HepG2 (cell line): ENCODE data around the gene TEX22.

Source experiments
- EED ChIP-seq: sonication (generic); formaldehyde crosslinking; IDR thresholded peaks from 2 replicates; pipeline ENCODE4 v1.5.0; 2020; ENCODE audit warnings: mild to moderate bottlenecking, missing genetic modification reagents
- ESRRA ChIP-seq: sonication (generic); formaldehyde crosslinking; IDR thresholded peaks from 2 replicates; pipeline ENCODE4 v1.5.1; 2020; ENCODE audit warnings: mild to moderate bottlenecking, low read depth, missing genetic modification reagents
- POLR2AphosphoS2 ChIP-seq: IDR thresholded peaks from 2 replicates; pipeline ENCODE4 v1.6.1; 2011; ENCODE audit warnings: low read depth, low read length, improper control_type of control experiment
- RNF2 ChIP-seq: fragments of 450-650 bp; conservative IDR thresholded peaks from 2 replicates; pipeline ENCODE4 v1.6.1; 2016; ENCODE audit warnings: low read depth
- SALL1 ChIP-seq: sonication (generic); formaldehyde crosslinking; IDR thresholded peaks from 2 replicates; pipeline ENCODE4 v1.8.0; 2022; ENCODE audit warnings: mild to moderate bottlenecking, missing genetic modification reagents
- ZSCAN22 ChIP-seq: sonication (generic); formaldehyde crosslinking; IDR thresholded peaks from 2 replicates; pipeline ENCODE4 v1.4.0; 2020; ENCODE audit warnings: mild to moderate bottlenecking, missing genetic modification reagents
- TF ChIP-seq, protein P1 (sequence below): sonication (generic); formaldehyde crosslinking; IDR thresholded peaks from 2 replicates; pipeline ENCODE4 v1.4.0; 2020; ENCODE audit warnings: missing genetic modification reagents
- TF ChIP-seq, protein P2 (sequence below): IDR thresholded peaks from 2 replicates; pipeline ENCODE4 v1.6.1; 2012; ENCODE audit warnings: inconsistent platforms
- TF ChIP-seq, protein P3 (sequence below): sonication (generic); formaldehyde crosslinking; IDR thresholded peaks from one replicate; pipeline ENCODE4 v1.5.1; 2020; ENCODE audit warnings: mild to moderate bottlenecking, missing genetic modification reagents; ENCODE audit errors: not compliant biosample characterization
- TF ChIP-seq, protein P4 (sequence below): sonication (generic); formaldehyde crosslinking; IDR thresholded peaks from 2 replicates; pipeline ENCODE4 v1.4.0; 2020; ENCODE audit warnings: missing genetic modification reagents, borderline replicate concordance

DNA sequence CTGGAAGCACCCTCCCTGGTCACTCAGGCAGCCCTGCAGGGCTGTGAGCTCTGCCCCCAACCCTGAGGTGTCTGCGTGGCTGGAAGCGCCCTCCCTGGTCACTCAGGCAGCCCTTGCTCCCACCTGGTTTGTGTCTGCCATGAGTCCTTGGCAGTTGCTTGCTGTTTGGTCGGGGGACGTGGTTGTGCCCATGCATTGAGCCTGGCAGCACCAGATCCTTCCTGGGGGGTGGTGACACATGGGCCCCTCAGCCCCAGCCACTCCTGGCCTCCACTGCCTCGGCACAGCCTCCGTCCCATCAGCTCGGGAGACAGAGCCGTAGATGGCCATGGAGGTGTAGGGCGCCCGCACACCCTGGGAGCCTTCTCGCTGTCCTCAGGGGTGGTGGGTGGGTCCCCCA is 40.8 kb downstream of the TEX22 start:
- TF ChIP-seq ESRRA (CRISPR knock-in tag): no peak
- TF ChIP-seq, protein P1, sequence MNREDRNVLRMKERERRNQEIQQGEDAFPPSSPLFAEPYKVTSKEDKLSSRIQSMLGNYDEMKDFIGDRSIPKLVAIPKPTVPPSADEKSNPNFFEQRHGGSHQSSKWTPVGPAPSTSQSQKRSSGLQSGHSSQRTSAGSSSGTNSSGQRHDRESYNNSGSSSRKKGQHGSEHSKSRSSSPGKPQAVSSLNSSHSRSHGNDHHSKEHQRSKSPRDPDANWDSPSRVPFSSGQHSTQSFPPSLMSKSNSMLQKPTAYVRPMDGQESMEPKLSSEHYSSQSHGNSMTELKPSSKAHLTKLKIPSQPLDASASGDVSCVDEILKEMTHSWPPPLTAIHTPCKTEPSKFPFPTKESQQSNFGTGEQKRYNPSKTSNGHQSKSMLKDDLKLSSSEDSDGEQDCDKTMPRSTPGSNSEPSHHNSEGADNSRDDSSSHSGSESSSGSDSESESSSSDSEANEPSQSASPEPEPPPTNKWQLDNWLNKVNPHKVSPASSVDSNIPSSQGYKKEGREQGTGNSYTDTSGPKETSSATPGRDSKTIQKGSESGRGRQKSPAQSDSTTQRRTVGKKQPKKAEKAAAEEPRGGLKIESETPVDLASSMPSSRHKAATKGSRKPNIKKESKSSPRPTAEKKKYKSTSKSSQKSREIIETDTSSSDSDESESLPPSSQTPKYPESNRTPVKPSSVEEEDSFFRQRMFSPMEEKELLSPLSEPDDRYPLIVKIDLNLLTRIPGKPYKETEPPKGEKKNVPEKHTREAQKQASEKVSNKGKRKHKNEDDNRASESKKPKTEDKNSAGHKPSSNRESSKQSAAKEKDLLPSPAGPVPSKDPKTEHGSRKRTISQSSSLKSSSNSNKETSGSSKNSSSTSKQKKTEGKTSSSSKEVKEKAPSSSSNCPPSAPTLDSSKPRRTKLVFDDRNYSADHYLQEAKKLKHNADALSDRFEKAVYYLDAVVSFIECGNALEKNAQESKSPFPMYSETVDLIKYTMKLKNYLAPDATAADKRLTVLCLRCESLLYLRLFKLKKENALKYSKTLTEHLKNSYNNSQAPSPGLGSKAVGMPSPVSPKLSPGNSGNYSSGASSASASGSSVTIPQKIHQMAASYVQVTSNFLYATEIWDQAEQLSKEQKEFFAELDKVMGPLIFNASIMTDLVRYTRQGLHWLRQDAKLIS (CRISPR knock-in tag): no peak
- TF ChIP-seq, protein P2, sequence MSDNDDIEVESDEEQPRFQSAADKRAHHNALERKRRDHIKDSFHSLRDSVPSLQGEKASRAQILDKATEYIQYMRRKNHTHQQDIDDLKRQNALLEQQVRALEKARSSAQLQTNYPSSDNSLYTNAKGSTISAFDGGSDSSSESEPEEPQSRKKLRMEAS: no peak
- no peak for TF ChIP-seq SALL1 (CRISPR knock-in tag)
- TF ChIP-seq, protein P3, sequence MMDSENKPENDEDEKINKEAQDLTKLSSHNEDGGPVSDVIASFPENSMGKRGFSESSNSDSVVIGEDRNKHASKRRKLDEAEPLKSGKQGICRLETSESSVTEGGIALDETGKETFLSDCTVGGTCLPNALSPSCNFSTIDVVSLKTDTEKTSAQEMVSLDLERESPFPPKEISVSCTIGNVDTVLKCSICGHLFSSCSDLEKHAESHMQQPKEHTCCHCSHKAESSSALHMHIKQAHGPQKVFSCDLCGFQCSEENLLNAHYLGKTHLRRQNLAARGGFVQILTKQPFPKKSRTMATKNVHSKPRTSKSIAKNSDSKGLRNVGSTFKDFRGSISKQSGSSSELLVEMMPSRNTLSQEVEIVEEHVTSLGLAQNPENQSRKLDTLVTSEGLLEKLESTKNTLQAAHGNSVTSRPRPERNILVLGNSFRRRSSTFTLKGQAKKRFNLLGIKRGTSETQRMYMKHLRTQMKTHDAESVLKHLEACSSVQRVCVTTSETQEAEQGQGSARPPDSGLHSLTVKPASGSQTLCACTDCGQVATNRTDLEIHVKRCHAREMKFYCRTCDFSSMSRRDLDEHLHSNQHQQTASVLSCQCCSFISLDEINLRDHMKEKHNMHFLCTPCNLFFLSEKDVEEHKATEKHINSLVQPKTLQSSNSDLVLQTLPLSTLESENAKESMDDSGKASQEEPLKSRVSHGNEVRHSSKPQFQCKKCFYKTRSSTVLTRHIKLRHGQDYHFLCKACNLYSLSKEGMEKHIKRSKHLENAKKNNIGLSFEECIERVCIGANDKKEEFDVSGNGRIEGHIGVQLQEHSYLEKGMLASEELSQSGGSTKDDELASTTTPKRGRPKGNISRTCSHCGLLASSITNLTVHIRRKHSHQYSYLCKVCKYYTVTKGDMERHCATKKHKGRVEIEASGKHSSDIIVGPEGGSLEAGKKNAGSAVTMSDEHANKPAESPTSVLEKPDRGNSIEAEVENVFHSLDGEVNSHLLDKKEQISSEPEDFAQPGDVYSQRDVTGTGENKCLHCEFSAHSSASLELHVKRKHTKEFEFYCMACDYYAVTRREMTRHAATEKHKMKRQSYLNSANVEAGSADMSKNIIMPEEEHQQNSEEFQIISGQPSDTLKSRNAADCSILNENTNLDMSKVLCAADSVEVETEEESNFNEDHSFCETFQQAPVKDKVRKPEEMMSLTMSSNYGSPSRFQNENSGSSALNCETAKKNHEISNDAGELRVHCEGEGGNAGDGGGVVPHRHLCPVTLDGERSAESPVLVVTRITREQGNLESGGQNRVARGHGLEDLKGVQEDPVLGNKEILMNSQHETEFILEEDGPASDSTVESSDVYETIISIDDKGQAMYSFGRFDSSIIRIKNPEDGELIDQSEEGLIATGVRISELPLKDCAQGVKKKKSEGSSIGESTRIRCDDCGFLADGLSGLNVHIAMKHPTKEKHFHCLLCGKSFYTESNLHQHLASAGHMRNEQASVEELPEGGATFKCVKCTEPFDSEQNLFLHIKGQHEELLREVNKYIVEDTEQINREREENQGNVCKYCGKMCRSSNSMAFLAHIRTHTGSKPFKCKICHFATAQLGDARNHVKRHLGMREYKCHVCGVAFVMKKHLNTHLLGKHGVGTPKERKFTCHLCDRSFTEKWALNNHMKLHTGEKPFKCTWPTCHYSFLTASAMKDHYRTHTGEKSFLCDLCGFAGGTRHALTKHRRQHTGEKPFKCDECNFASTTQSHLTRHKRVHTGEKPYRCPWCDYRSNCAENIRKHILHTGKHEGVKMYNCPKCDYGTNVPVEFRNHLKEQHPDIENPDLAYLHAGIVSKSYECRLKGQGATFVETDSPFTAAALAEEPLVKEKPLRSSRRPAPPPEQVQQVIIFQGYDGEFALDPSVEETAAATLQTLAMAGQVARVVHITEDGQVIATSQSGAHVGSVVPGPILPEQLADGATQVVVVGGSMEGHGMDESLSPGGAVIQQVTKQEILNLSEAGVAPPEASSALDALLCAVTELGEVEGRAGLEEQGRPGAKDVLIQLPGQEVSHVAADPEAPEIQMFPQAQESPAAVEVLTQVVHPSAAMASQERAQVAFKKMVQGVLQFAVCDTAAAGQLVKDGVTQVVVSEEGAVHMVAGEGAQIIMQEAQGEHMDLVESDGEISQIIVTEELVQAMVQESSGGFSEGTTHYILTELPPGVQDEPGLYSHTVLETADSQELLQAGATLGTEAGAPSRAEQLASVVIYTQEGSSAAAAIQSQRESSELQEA: no peak
- TF ChIP-seq POLR2AphosphoS2: no peak
- TF ChIP-seq, protein P4, sequence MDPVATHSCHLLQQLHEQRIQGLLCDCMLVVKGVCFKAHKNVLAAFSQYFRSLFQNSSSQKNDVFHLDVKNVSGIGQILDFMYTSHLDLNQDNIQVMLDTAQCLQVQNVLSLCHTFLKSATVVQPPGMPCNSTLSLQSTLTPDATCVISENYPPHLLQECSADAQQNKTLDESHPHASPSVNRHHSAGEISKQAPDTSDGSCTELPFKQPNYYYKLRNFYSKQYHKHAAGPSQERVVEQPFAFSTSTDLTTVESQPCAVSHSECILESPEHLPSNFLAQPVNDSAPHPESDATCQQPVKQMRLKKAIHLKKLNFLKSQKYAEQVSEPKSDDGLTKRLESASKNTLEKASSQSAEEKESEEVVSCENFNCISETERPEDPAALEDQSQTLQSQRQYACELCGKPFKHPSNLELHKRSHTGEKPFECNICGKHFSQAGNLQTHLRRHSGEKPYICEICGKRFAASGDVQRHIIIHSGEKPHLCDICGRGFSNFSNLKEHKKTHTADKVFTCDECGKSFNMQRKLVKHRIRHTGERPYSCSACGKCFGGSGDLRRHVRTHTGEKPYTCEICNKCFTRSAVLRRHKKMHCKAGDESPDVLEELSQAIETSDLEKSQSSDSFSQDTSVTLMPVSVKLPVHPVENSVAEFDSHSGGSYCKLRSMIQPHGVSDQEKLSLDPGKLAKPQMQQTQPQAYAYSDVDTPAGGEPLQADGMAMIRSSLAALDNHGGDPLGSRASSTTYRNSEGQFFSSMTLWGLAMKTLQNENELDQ (CRISPR knock-in tag): no peak
- no peak for TF ChIP-seq ZSCAN22 (CRISPR knock-in tag)
- TF ChIP-seq EED: no peak
- TF ChIP-seq RNF2: no peak
